HepG2 (cell line): ENCODE results near the gene CHID1. TPM values are rescaled to one million over a fixed set of nuclear protein-coding genes. Genes with fewer than 3 reads are reported as not detected.

ENCODE experiments used
- ARHGAP35 ChIP-seq: sonication (generic); formaldehyde crosslinking; IDR thresholded peaks from 2 replicates; pipeline ENCODE4 v1.9.0; 2022; ENCODE audit warnings: mild to moderate bottlenecking, inconsistent platforms, moderate library complexity, missing genetic modification reagents, borderline replicate concordance
- ARID5B ChIP-seq: IDR thresholded peaks from 2 replicates; pipeline ENCODE4 v1.4.0; 2020; ENCODE audit warnings: mild to moderate bottlenecking, missing genetic modification reagents
- ESRRA ChIP-seq: sonication (generic); formaldehyde crosslinking; IDR thresholded peaks from 2 replicates; pipeline ENCODE4 v1.5.1; 2020; ENCODE audit warnings: mild to moderate bottlenecking, low read depth, missing genetic modification reagents
- MAZ ChIP-seq, 2 experiments: sonication (generic) in 1 of 2; formaldehyde crosslinking in 1 of 2; IDR thresholded peaks; 2 replicates each; pipeline versions ENCODE4 v1.5.0 to v1.6.1; 2012 to 2020; ENCODE audit warnings: low read depth in 2 of 2, mild to moderate bottlenecking in 2 of 2, borderline replicate concordance in 1 of 2, improper control_type of control experiment in 1 of 2, low read length in 1 of 2, missing genetic modification reagents in 1 of 2, moderate library complexity in 1 of 2
- MED13 ChIP-seq: sonication (generic); formaldehyde crosslinking; IDR thresholded peaks from 2 replicates; pipeline ENCODE4 v1.5.0; 2020; ENCODE audit warnings: missing genetic modification reagents
- PHF21A ChIP-seq: sonication (generic); formaldehyde crosslinking; IDR thresholded peaks from 2 replicates; pipeline ENCODE4 v1.5.0; 2020; ENCODE audit warnings: mild to moderate bottlenecking, missing genetic modification reagents
- POLR2A ChIP-seq, 2 experiments: IDR thresholded peaks; 2 replicates each; pipeline ENCODE4 v1.6.1; 2011; ENCODE audit warnings: low read depth in 2 of 2, low read length in 2 of 2, mild to moderate bottlenecking in 1 of 2, moderate library complexity in 1 of 2; ENCODE audit not compliant: insufficient read depth in 1 of 2
- POLR2G ChIP-seq: fragments of 200-400 bp; formaldehyde crosslinking; IDR thresholded peaks from 2 replicates; pipeline ENCODE4 v1.6.1; 2018; ENCODE audit warnings: mild to moderate bottlenecking, low read depth, low read length, moderate library complexity
- TBX3 ChIP-seq: fragments of 450-650 bp; IDR thresholded peaks from 2 replicates; pipeline ENCODE4 v1.6.1; 2017; ENCODE audit warnings: antibody characterized with exemption, mild to moderate bottlenecking, inconsistent platforms, borderline replicate concordance
- ZNF275 ChIP-seq: sonication (generic); formaldehyde crosslinking; IDR thresholded peaks from 2 replicates; pipeline ENCODE4 v1.8.0; 2022; ENCODE audit warnings: missing genetic modification reagents, mild to moderate bottlenecking, inconsistent platforms, borderline replicate concordance
- ZNF280B ChIP-seq: sonication (generic); formaldehyde crosslinking; IDR thresholded peaks from 2 replicates; pipeline ENCODE4 v1.5.0; 2020; ENCODE audit warnings: missing genetic modification reagents, mild to moderate bottlenecking, borderline replicate concordance
- ZNF446 ChIP-seq: sonication (generic); formaldehyde crosslinking; IDR thresholded peaks from 2 replicates; pipeline ENCODE4 v1.5.0; 2020; ENCODE audit warnings: mild to moderate bottlenecking, missing genetic modification reagents
- ZNF576 ChIP-seq: sonication (generic); formaldehyde crosslinking; IDR thresholded peaks from 2 replicates; pipeline ENCODE4 v1.4.0; 2020; ENCODE audit warnings: mild to moderate bottlenecking, missing genetic modification reagents
- ZNF687 ChIP-seq: sonication (generic); formaldehyde crosslinking; IDR thresholded peaks from 2 replicates; pipeline ENCODE4 v1.5.1; 2020; ENCODE audit warnings: mild to moderate bottlenecking, missing genetic modification reagents, moderate library complexity
- ZNF83 ChIP-seq: sonication (generic); formaldehyde crosslinking; IDR thresholded peaks from 2 replicates; pipeline ENCODE4 v1.4.0; 2020; ENCODE audit warnings: missing genetic modification reagents, mild to moderate bottlenecking, borderline replicate concordance
- polyA plus RNA-seq, 8 experiments: library from polyadenylated mRNA; depleted of rRNA in 3 of 8; stranded (reverse) in 7 of 8; unstranded in 1 of 8; fragments of >200 nt; fragmentation: Illumina TruSeq in 4 of 8; extraction: Trizol in 4 of 8; gene quantifications; 2 replicates each; pipeline versions ENCODE4 v1.2.1 to v1.2.3, GENCODE V29; 2011 to 2016; ENCODE audit warnings: low read depth in 4 of 8, missing spikeins in 1 of 8, mixed read lengths in 1 of 8; ENCODE audit not compliant: insufficient read depth in 1 of 8
- total RNA-seq, 5 experiments: library from RNA; depleted of rRNA; stranded (reverse); fragments of >200 nt; fragmentation: Illumina TruSeq; extraction: Trizol; gene quantifications; 2 replicates each; pipeline ENCODE4 v1.2.3, GENCODE V29; 2016; ENCODE audit warnings: low read depth in 1 of 5

Gene CHID1
- total and polyA plus RNA-seq, 2 of the 13 experiments (the other 11 are each of a cell fraction or from before 2014, with no cell fraction given) = 65.1 to 93.6 TPM

- TF ChIP-seq ESRRA (CRISPR knock-in tag) = 0 out of 2 replicates have a peak, but pooled peaks have one; percentile 8
- TF ChIP-seq ZNF687 (CRISPR knock-in tag) = peak; percentile 76; the same call in 1 of the 2 replicates
- TF ChIP-seq TBX3 = no peak
- no peak for TF ChIP-seq ZNF275 (CRISPR knock-in tag)
- TF ChIP-seq ZNF280B = 0 out of 2 replicates have a peak, but pooled peaks have one; percentile 59
- TF ChIP-seq POLR2A (IDR thresholded peaks at IDR 0.05; ENCODE audit: insufficient read depth in 1 of 2, low read depth in 2 of 2, low read length in 2 of 2) = peak; percentile 69 to 80; a peak in 3 of 4 replicates
- TF ChIP-seq PHF21A (CRISPR knock-in tag) = 0 out of 2 replicates have a peak, but pooled peaks have one; percentile 7
- 0 out of 2 replicates have a peak, but pooled peaks have one; percentile 2 for TF ChIP-seq ZNF446 (CRISPR knock-in tag)
- TF ChIP-seq ZNF576 (CRISPR knock-in tag) = no peak
- TF ChIP-seq ARID5B (CRISPR knock-in tag) = 0 out of 2 replicates have a peak, but pooled peaks have one; percentile 3
- no peak for TF ChIP-seq MED13 (CRISPR knock-in tag)
- TF ChIP-seq ZNF83 = no peak
- TF ChIP-seq POLR2G = peak; percentile 78
- no peak for TF ChIP-seq ARHGAP35 (CRISPR knock-in tag)
- no peak for TF ChIP-seq MAZ (IDR thresholded peaks at IDR 0.05; ENCODE audit: borderline replicate concordance, low read depth, low read length)
- no peak; the same call in 1 of the 2 replicates for TF ChIP-seq MAZ (CRISPR knock-in tag; IDR thresholded peaks at IDR 0.05; ENCODE audit: low read depth)
These were observed 650 bp upstream of the CHID1 start (continued) for GRCh38 chr11:911031-911889.
